COLO829 (cell line): ENCODE data around the gene UBE2E3.

Experiments used
- DNase-seq: peaks from one replicate; pipeline ENCODE4 v3.0.0; 2012; ENCODE audit warnings: low spot score

Gene UBE2E3

DNA sequence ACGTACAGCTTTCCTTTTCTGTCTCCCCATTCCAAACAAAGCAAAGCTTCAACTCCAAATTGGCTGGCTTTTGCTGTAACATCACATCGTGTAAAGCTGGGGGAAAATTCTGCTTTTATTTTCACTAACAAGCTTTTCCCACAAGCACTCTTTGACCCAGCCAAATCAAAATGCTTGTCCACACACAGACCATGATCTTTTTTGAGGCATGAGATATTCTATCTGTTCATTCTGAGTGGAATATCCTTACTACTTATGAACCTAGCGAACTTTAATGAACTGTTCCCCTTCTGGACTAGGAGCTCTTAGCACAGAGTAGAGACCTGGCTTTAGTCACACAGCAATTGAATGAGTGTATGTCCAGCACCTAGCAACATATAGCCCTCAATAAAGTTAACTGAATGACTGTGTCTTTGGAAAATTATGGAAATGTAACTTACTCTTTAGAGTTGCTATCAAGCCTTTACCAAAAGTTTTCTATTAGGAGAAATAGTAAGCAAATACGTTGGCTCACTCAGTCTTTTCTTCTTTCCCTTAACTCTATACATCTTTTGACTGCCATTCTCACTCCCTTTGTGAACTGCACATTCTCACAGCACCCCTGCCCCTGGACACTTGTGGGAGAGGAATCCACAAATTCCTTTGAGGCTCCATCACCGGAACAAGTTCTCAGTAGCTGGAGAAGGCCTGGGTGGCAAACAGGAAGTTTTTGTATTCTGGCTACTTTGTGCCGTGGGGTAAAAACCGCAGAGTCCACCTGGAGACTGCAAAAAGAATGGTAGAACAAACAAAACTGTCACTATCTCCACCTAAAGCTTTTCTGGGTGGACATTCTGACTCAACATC is 1.3 kb upstream of the UBE2E3 start:
- DNase-seq = no peak

- no peak for DNase-seq
Observed at GRCh38 chr2:180979749-180980105, 678 bp upstream of the UBE2E3 start.

- DNase-seq = peak; percentile 46
Observed at GRCh38 chr2:180980943-180981911, 822 bp downstream of the UBE2E3 start.

- peak; percentile 52 for DNase-seq
Observed at GRCh38 chr2:180983468-180984242, 3.2 kb downstream of the UBE2E3 start.

GRCh38 chr2:180985771-180986395 is 5.5 kb downstream of the UBE2E3 start:
- no peak for DNase-seq

DNA sequence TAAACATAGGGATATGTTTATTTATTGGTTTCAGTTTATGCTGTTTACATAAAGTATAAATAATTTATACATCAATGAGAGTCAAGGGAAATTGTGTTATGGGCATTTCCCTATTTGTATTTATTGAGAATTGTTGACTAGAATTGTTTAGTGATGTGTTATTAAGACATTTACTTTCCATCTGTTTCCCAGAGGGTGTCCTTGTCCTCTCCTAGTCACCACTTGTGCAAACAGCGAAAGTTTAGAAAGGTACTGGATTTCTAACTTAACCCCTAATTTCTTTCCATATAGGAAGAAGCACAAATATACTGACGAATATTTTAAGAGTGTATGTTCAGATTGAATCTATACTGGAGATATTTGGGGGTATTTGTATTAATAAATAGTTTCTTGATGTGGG is 6.7 kb downstream of the UBE2E3 start:
- no peak for DNase-seq

GRCh38 chr2:180990337-180990736 is 9.9 kb downstream of the UBE2E3 start:
- no peak for DNase-seq

GRCh38 chr2:180990794-180991193 is 10.4 kb downstream of the UBE2E3 start:
- no peak for DNase-seq

GRCh38 chr2:180991361-180991760 is 11.0 kb downstream of the UBE2E3 start:
- no peak for DNase-seq

DNA sequence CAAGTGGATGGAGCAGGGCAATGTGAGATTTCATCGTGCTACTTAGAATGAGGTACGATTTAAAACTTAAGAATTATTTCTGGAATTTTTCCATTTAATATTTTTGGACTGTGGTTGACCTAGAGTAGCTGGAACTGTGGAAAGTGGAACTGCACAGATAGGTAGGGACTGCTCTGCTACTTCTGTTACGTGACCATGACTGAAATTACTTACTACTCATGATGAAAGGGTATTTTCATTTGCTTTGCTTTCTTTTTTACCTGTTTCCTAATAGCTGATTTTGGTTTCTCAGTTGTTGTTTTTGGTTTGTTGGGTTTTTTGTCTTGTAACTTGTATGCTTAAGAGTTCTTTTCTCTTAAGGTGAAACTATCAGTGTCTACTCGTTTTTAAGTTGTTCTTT is 11.4 kb downstream of the UBE2E3 start:
- no peak for DNase-seq

- no peak for DNase-seq
Observed at GRCh38 chr2:180992994-180993393, 12.6 kb downstream of the UBE2E3 start.

DNA sequence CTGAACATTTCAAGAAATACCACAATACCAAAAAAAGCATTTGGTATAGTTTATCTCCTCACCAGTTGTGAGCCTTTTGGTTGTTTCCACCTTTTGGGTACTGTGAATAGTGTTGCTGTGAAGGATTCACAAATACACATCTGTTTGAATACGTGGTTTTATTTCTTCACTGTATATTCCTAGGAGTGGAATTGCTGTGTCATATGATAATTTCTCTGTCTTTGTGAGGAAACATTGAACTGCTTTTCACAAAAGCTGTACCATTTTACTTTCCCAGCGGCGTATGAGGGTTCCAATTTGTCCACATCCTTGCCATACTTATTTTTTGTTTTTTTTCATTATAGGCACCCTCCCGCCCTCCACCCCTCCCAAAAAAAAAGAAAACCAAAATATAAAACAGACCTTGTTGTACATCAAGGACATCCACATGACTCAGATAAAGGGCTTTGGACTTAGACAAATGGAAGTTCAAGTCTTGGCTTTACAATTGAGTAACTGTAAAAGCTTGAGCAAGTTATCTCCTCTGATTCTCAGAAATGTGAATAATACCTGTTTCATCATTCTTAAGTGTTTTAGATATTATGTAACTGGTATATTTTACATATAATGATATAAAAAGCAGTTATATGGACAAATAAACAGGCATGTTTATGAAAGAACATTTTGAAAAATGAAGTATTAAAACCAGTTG is 19.0 kb downstream of the UBE2E3 start:
- DNase-seq = no peak

DNA sequence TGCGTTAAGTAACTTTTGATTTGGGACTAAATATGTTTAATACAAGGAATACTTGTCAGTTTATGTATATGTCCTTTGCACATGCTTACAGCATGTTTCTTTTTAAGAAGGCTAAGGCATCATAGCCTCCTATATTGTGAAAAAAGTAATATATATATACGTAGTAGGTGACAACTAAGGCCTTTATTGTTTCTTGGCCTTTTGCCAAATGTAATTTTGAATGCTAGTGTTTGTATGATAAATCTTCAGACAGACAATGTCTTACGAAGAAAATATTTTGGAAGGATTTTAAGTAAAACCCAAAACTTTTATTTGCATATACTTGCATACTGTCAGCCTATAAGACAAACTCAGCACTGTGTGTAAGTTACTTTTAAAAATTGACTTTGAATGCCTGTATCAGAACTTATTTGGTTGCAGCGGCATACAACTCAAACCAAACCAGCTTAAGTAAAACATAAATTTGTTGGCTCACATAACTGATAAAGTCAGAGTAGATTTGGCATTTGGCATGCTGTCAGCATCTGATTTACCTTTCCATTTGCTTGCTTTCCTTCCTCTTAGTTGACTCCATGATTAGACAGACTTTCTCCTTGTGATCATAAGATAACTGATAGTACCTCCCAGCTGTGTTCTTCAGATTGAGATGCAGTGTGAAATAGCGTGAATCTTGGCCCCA is 24.4 kb downstream of the UBE2E3 start:
- no peak for DNase-seq

DNA sequence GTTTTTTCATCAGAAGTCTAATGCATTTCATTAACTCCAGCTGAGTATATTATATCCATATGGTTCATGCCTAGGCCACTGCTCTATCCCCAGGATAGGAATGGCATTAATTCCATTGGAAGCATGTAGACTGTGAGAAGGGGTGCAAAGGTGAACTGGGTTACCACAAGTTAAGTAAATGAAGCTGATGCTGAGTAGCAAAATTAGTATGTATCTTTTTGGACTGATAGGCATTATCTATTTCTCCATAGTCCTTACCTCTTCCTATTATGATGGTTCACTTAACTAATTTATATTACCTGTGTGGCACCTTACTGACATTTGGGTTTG is 24.9 kb downstream of the UBE2E3 start:
- DNase-seq = no peak

- DNase-seq = no peak
Observed at GRCh38 chr2:181005809-181006208, 25.4 kb downstream of the UBE2E3 start.

GRCh38 chr2:181007086-181007837 is 26.9 kb downstream of the UBE2E3 start:
- no peak for DNase-seq

GRCh38 chr2:181008407-181008806 is 28.0 kb downstream of the UBE2E3 start:
- DNase-seq = no peak

GRCh38 chr2:181021199-181021789 is 40.9 kb downstream of the UBE2E3 start:
- DNase-seq = no peak

GRCh38 chr2:181022652-181023051 is 42.2 kb downstream of the UBE2E3 start:
- no peak for DNase-seq

DNA sequence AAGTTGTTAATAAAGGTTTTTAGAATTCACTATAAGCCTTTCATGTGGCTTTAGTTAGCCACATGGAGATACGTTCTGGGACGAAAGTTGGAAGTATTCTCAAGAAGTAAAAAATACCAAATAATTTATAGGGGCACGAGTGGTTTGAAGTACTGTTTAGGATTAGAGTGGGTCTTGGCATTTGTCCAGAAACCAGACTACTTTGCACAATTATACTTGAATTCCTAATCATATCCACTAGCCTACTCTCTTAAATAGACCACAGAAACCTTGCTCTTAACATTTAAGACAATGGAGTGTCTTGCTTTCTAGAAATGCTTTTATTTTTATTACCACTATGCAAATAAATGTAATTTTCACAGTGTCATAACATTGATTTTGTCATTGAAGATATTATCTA is 44.6 kb downstream of the UBE2E3 start:
- DNase-seq = no peak
